Left lung (tissue), 10 donors: Measurements from ENCODE around the gene ACTR3C. TPM values are rescaled to one million over a fixed set of nuclear protein-coding genes. Genes with fewer than 3 reads are reported as not detected.
A peak's percentile ranks its signal among the peaks of the same experiment; 100 is the strongest.

ENCODE experiments used
- ATAC-seq: fragments of 200-7000 bp; cut with Tn5 transposase; one replicate; pipeline ENCODE4 v1.9.1; 2020; ENCODE audit warnings: moderate library complexity
- DNase-seq, 4 donors: peaks; one replicate each; pipeline ENCODE4 v3.0.0-alpha.2; 2013 to 2020
- H3K27ac ChIP-seq, 2 donors: fragments of 200-600 bp; sonication (generic) in 1 of 2; one replicate each; pipeline versions ENCODE4 v1.5.0 to v1.8.0; 2020 to 2021
- H3K27me3 ChIP-seq, 2 donors: fragments of 200-600 bp; sonication (generic) in 1 of 2; one replicate each; pipeline versions ENCODE4 v1.5.0 to v1.8.0; 2020 to 2021
- H3K36me3 ChIP-seq, 2 donors: fragments of 200-600 bp; sonication (generic) in 1 of 2; one replicate each; pipeline versions ENCODE4 v1.5.0 to v1.8.0; 2020 to 2021
- H3K4me1 ChIP-seq, 2 donors: fragments of 200-600 bp; one replicate each; pipeline ENCODE4 v1.8.0; 2021
- H3K4me3 ChIP-seq, 2 donors: fragments of 200-600 bp; sonication (generic) in 1 of 2; one replicate each; pipeline versions ENCODE4 v1.5.0 to v1.8.0; 2020 to 2021; ENCODE audit warnings: mild to moderate bottlenecking in 1 of 2
- H3K9me3 ChIP-seq, 2 donors: fragments of 200-600 bp; sonication (generic) in 1 of 2; one replicate each; pipeline versions ENCODE4 v1.5.0 to v1.8.0; 2020 to 2021
- intact Hi-C, 2 donors: fragments of 100-400 bp; cut with DNase I; formaldehyde crosslinking; loops; one replicate each; pipeline versions ENCODE4 v1.11.2 to v1.14.2; 2022
- polyA plus RNA-seq, 6 donors: library from polyadenylated mRNA; unstranded; fragments of 120-200 nt; gene quantifications; one replicate each; pipeline ENCODE4 v1.2.1, GENCODE V29; 2013; ENCODE audit not compliant: insufficient read length in 6 of 6
- total RNA-seq, 2 donors: library from RNA; stranded (reverse); fragmentation: NEBNext Ultra II Directional; extraction: Animal tissue kit (Norgen Biotek cat#: 25700); gene quantifications; one replicate each; pipeline ENCODE4 v1.2.1, GENCODE V29; 2021
- TF ChIP-seq, protein P1 (sequence below), 2 donors: fragments of 200-600 bp; sonication (generic) in 1 of 2; IDR thresholded peaks; one replicate each; pipeline versions ENCODE4 v1.5.0 to v1.8.0; 2021; ENCODE audit warnings: antibody characterized with exemption in 2 of 2
- donor health status: DM: no; HTN: yes; CAD: no.
- donor health status: DM: no; HTN: no; CAD: no.

The ACTR3C gene
- total and polyA plus RNA-seq, 8 donors, result 3.4 to 25.1 (median 6.1) TPM

DNA sequence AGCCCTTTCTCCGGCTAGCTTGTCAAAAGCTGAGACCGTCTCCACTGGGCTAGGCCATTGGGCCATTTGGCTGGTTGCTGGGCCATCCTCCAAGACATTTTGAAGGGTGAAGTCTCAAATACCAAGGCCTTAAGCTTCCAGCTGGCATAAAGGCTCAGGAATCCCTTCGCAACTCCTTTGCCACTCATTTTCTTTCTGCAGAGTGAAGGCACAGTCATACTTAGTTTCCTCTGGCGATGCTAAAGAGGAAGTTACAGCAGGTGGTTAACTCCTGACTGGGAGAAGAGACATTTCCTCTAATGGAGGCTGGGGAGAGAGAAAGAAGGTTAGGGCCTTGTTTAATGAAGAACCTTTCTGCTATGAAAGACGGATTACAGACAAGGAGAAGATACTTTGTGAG lies 40.5 kb upstream of the ACTR3C start:
- intact Hi-C loops, result no loop called here
- Histone ChIP-seq H3K4me1 (peaks cover 3 to 23% of the 10 kb centered on the region in 2 donors), H3K27me3 (no peaks in the 10 kb centered on the region), H3K36me3 (no peaks in the 10 kb centered on the region), H3K27ac (peak overlapping the region in 1 of 2 donors; percentile 46), H3K4me3 (no peak overlapping the region), H3K9me3 (no peaks in the 10 kb centered on the region)
- DNase-seq, result no peak
- ATAC-seq, result no peak
- TF ChIP-seq, protein P1, sequence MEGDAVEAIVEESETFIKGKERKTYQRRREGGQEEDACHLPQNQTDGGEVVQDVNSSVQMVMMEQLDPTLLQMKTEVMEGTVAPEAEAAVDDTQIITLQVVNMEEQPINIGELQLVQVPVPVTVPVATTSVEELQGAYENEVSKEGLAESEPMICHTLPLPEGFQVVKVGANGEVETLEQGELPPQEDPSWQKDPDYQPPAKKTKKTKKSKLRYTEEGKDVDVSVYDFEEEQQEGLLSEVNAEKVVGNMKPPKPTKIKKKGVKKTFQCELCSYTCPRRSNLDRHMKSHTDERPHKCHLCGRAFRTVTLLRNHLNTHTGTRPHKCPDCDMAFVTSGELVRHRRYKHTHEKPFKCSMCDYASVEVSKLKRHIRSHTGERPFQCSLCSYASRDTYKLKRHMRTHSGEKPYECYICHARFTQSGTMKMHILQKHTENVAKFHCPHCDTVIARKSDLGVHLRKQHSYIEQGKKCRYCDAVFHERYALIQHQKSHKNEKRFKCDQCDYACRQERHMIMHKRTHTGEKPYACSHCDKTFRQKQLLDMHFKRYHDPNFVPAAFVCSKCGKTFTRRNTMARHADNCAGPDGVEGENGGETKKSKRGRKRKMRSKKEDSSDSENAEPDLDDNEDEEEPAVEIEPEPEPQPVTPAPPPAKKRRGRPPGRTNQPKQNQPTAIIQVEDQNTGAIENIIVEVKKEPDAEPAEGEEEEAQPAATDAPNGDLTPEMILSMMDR (IDR thresholded peaks at IDR 0.05), result no peak

DNA sequence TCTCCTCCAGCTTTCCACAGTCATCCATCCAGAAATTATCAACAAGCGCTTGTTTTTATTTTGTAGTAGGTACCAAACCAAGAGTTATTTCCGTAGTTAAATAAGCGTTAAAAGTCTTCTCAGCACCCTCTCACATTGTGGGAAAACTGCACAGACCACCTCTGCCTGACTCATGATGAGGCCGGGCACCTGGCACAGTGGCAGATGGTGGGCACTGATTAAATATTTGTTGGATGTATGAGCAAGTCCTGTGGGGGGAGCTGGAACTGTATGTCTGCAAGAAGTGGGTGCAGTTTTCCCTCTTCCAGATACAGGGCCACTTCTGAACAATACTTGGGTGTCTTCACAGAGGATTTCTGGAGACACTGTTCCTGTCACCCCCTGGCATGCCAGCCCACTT lies 40.0 kb upstream of the ACTR3C start:
- intact Hi-C loops, result no loop called here
- H3K4me3 ChIP-seq, result no peak overlapping the region
- H3K27ac ChIP-seq, result no peak overlapping the region
- H3K4me1 ChIP-seq, result peaks cover 3 to 23% of the 10 kb centered on the region in 2 donors
- DNase-seq, result no peak
- H3K9me3 ChIP-seq, result no peaks in the 10 kb centered on the region
- ATAC-seq, result no peak
- no peaks in the 10 kb centered on the region for H3K36me3 ChIP-seq
- TF ChIP-seq, protein P1 (IDR thresholded peaks at IDR 0.05), result no peak
- H3K27me3 ChIP-seq, result no peaks in the 10 kb centered on the region

DNA sequence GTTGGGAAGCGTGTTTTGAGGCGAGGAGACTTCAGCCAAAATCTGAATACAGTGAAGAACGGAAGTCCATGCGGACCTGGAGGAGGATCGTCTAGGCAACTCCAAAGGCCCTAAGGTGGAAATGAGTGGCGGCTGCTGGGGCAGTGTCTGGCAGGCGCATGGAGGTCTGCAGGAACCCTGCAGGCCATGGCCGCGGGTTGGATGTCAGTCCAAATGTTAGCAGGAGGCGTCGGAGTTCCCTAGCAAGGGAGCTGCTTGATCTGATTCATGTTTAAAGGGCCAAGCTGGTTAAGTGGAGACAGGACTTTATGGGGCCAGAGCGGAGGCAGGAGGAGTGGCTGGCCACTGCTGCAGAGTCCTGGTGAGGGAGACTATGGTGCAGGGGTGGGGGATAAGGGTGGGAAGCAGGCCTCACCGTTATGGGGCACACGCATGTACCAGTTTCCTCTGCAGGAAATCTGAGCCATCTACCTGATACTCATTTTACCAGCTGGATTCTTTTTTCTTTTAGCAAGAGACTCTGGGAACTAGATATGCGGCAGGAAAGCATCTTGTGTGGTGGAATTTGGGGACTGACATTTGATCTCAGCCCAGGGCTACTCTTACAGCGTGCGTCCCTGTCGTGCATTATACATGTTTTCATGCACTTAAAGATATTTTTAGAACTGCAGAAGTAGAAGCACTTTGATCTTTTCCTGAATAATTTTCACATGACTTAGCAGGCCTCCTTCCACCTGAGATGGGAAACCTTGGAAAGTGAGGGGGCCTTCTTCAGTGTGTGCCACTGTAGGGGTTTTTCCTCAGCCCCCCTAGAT lies 38.7 kb upstream of the ACTR3C start:
- Histone ChIP-seq H3K27me3 (no peaks in the 10 kb centered on the region), H3K4me1 (peaks cover 0 to 12% of the 10 kb centered on the region in 2 donors), H3K9me3 (no peaks in the 10 kb centered on the region), H3K4me3 (no peak overlapping the region), H3K36me3 (no peaks in the 10 kb centered on the region), H3K27ac (no peak overlapping the region)
- DNase-seq (no peak), ATAC-seq (peak; percentile 51)
- TF ChIP-seq, protein P1 (IDR thresholded peaks at IDR 0.05), result no peak
- intact Hi-C loops, result no loop called here

DNA sequence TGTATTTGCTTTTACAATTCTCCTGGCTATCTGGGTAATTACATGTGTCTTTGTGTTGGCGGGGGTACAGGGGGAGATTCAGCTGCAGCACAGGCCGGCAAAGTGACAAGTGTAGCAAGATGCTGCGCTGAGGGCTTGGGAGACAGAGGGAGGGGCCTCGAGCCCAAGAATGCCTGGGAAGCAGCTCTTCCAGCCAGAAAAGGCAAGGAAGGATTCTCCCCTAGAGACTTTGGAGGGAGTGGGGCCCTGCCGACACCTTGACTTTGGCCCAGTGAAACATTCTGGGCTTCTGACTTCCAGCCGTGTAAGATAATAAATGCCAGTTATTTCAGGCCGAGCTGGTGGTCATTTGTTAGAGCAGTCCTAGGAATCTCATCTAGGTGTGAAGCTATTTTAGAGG lies 38.1 kb upstream of the ACTR3C start:
- Histone ChIP-seq H3K4me3 (no peak overlapping the region), H3K36me3 (no peaks in the 10 kb centered on the region), H3K9me3 (no peaks in the 10 kb centered on the region), H3K27me3 (no peaks in the 10 kb centered on the region), H3K4me1 (peaks cover 0 to 12% of the 10 kb centered on the region in 2 donors), H3K27ac (no peak overlapping the region)
- DNase-seq (no peak), ATAC-seq (no peak)
- intact Hi-C loops, result no loop called here
- TF ChIP-seq, protein P1 (IDR thresholded peaks at IDR 0.05), result no peak

DNA sequence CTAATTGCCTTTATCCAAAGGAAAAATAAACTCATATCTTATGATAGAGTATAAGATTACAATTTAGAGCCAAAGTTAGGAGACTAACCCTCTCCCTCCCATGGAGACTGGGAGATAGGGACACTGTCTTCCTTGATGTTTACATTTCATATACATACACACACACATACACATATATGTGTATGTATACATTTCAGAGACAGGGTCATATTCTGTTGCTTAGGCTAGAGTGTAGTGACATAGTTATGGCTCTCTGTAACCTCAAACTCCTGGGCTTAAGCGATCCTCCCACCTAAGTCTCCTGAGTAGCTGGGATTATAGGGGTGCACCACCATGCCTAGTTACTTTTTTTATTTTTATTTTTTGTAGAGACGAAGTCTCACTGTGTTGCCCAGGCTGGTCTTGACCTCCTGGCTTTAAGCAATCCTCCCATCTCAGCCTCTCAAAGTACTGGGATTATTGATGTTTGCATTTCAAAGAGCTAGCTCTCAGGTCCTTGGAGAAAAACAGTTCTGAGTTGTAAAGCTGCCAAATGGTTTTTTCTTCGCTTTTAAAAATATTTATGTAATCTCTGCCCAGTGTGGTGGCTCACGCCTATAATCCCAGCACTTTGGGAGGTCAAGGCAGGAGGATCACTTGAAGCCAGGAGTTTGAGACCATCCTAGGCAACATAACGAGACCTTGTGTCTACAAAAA lies 37.2 kb upstream of the ACTR3C start:
- DNase-seq (no peak), ATAC-seq (no peak)
- Histone ChIP-seq H3K4me3 (no peak overlapping the region), H3K36me3 (no peaks in the 10 kb centered on the region), H3K27ac (no peak overlapping the region), H3K9me3 (no peaks in the 10 kb centered on the region), H3K27me3 (no peaks in the 10 kb centered on the region), H3K4me1 (peaks cover 0 to 12% of the 10 kb centered on the region in 2 donors)
- TF ChIP-seq, protein P1 (IDR thresholded peaks at IDR 0.05), result no peak
- intact Hi-C loops, result no loop called here
